GM12891 (cell line): Measurements from ENCODE around the gene KCNQ2.

Experiments used
- DNase-seq: peaks from one replicate; pipeline ENCODE4 v3.0.0; 2011; ENCODE audit warnings: low spot score; ENCODE audit not compliant: insufficient read length
- FAIRE-seq: peaks from 2 replicates; lab custom pipeline; 2011; peaks lifted over from hg19 to GRCh38; lab: Jason Lieb, UNC
- PAX5 ChIP-seq: IDR thresholded peaks from 2 replicates; pipeline ENCODE4 v1.6.1; 2011; ENCODE audit warnings: low read length, moderate library complexity, mild to moderate bottlenecking; ENCODE audit not compliant: insufficient read depth, severe bottlenecking
- POLR2A ChIP-seq: IDR thresholded peaks from 2 replicates; pipeline ENCODE4 v1.6.1; 2011; ENCODE audit warnings: low read depth, low read length, control low read depth
- POLR2AphosphoS5 ChIP-seq: IDR thresholded peaks from 2 replicates; pipeline ENCODE4 v1.6.1; 2011; ENCODE audit warnings: low read depth, low read length, control low read depth
- POU2F2 ChIP-seq: IDR thresholded peaks from 2 replicates; pipeline ENCODE4 v1.6.1; 2011; ENCODE audit warnings: low read depth, mild to moderate bottlenecking, control low read depth, low read length, moderate library complexity
- SPI1 ChIP-seq: IDR thresholded peaks from 2 replicates; pipeline ENCODE4 v1.6.1; 2011; ENCODE audit warnings: low read depth, low read length, control low read depth
- TAF1 ChIP-seq: IDR thresholded peaks from 2 replicates; pipeline ENCODE4 v1.6.1; 2011; ENCODE audit warnings: low read depth, low read length, control low read depth

The KCNQ2 gene

DNA sequence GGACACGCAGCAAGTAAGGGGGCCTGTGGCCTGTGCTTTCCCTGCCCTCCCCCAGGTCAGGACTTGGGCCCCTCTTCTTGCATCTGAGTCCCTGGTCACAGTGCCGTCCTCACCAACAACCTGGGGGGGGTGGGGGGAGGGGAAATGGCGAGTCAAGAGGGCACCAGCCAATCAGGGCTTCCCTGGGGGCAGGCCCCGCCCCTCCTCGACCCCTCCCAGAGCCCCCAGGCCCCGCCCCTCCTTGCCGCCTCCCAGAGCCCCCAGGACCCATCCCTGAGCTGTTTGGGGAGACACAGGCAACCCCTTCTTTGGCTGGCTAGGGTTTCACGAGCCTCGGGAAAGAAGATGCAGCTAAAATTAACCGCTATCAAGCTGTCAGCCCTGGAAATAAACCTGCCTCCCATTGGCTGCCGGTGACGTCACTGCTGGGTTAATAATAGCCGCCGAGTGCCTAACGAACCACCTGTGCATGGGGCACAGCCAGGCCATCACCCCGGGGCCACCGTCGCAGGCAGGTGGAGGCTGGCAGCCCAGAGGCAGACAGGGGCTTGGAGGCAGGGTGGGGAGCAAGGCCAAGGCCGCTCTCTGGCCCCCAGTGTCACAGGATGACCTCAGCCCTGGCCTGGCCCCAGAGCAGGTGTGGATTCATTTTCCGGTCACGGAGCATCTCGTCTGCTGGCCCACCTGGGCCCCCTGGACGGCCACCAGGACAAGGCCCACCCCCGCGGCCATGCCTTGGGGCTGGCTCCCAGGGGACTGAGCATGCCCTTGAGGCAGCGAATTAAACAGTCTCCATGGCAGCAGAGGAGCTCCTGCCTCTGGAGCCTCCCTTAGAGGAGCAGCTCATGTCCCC, 29.6 kb upstream of the KCNQ2 start:
- FAIRE-seq (no peak), DNase-seq (no peak)
- TF ChIP-seq SPI1 (no peak), POLR2AphosphoS5 (no peak), POU2F2 (no peak), POLR2A (no peak), TAF1 (no peak), PAX5 (no peak)

DNA sequence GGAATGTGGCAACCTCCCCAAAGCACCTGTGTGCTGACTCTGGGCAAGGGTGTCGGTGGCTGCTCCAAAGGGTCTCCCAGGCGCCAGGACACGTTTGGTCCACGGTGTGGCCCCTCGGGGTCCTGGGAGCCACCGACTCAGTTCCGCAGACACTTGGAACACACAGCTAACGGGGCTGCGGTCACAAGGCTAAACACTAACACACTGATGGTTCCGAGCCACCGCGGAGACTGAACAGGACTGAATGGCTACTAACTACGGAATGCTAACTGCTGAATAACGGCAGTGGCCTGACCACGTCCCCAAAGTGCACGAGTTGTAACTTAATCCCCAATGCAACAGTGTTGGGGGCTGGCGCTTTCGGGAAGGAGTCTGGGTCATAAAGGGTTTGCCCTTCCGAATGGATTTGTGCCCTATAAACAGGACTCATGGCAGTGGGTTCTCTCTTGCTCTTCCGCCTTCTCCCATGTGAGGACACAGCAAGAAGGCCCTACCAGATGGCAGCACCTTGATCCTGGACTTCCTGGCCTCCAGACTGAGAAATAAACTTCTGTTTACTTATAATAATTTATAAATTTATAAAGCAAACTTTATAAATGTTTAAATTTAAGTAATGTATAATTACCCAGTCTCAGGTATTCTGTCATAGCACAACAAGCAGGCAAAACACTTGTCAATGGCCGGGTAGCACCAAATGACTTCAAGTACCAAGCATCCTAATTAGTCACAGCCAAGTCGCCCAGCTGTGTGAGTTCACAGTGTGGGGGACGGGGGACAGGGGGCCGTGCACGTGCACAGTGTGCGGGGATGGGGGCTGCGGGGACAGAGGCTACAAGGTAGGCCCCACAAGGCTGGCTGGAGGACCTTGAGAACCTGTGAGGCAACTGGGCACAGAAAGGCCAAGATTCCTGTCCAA, 28.7 kb upstream of the KCNQ2 start:
- no peak for TF ChIP-seq POU2F2
- TF ChIP-seq POLR2A, result no peak
- no peak for TF ChIP-seq SPI1
- no peak for TF ChIP-seq POLR2AphosphoS5
- no peak for TF ChIP-seq TAF1
- no peak for TF ChIP-seq PAX5
- no peak for DNase-seq
- FAIRE-seq, result no peak

DNA sequence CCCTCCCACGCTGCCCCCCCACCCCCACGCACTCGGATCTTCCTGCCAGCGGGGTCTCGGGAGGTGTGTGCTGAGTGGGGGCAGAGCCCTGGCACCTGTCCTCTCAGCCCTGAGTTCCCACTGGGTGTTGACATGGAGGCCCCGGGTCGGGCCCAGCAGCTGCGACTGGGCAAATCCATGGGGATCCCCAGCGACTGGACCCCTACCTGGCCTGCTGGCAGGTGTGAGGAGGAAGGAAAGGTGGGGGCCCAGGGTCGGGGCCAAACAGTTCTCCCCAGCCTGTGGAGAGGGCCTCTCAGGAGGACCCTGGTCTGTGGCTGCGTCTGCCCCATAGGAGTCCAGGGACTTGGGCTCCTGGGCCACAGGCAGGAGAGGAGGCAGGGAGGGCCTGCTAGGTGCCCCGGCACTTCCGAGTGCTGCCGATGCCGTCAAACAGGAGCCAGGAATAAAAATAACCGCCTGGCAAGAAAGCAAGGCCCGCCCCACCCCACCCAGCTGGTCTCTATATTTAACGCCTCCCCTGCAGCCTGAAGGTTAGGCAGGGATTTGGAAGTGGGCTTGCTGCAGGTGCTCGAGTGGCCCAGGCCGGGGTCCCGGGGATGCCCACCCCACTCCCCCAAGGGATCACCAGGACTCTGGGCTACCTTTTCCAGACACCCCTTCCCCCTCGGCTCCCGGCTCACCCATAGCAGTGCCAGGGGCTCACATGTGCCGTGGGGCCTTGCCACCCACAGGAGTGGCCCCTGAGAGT, 27.9 kb upstream of the KCNQ2 start:
- FAIRE-seq (no peak), DNase-seq (no peak)
- TF ChIP-seq SPI1, result no peak

DNA sequence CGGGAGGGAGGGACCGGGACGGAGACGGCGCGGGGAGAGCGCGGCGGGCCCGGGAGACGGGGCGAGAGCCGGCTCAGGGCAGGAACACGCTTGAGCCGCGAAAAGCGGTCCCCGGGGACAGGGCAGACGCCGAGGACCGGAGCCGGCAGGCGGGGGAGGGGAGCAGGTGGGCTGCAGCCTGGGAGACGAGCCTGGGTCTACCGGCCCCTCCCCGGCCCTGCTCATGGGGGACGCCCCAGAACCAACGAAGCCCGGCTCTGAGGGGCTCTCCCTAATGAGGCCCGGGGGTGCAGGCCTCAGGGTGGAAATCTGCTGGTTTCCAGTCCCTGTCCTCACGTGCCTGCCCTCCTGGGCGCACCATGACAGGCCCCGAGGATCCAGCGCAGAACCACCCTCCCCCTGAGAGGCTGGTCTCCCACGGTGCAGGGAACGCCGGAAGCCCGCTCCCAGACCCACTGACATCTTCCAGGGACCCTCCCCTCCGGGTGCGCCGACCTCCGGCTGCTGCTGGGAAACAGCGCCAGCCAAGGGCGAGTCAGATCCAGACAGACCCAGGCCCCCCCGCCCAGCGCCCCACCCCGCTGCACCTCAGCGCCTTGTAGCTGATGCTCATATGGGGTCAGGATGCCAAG, 27.0 kb upstream of the KCNQ2 start:
- DNase-seq, result no peak
- no peak for FAIRE-seq

DNA sequence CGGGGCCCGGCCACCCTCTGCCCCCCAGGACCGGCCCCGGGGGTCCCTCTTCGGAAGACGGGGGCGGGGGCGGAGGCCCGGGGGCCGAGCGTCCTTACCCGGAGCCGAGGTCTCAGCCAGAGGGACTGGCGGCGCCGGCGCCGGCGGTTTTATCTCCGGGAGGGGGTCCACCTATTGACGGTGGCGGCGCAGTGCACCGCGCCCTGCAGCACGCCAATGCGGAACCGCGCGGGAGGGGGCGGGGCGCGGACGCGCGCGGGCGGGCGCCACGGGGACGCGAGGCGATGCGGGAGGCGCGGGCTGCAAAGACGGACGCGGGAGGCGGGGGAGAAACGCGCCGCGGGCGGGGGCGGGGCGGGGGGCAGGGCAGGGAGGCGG, 26.5 kb upstream of the KCNQ2 start, which contains the start of gene EEF1A2:
Gene EEF1A2, minus strand, starts transcription at position 124 of the 378 bp plus-strand sequence. CDS start 1,320 bp downstream, outside the sequence.
- TF ChIP-seq POLR2AphosphoS5 (no peak), PAX5 (no peak), POLR2A (no peak), POU2F2 (no peak), TAF1 (no peak), SPI1 (no peak)
- no peak for FAIRE-seq
- no peak for DNase-seq

More for the DNA sequence above, 27.0 kb upstream of the KCNQ2 start:
- TF ChIP-seq PAX5 (no peak), SPI1 (no peak), TAF1 (no peak), POLR2A (no peak), POLR2AphosphoS5 (no peak)

DNA sequence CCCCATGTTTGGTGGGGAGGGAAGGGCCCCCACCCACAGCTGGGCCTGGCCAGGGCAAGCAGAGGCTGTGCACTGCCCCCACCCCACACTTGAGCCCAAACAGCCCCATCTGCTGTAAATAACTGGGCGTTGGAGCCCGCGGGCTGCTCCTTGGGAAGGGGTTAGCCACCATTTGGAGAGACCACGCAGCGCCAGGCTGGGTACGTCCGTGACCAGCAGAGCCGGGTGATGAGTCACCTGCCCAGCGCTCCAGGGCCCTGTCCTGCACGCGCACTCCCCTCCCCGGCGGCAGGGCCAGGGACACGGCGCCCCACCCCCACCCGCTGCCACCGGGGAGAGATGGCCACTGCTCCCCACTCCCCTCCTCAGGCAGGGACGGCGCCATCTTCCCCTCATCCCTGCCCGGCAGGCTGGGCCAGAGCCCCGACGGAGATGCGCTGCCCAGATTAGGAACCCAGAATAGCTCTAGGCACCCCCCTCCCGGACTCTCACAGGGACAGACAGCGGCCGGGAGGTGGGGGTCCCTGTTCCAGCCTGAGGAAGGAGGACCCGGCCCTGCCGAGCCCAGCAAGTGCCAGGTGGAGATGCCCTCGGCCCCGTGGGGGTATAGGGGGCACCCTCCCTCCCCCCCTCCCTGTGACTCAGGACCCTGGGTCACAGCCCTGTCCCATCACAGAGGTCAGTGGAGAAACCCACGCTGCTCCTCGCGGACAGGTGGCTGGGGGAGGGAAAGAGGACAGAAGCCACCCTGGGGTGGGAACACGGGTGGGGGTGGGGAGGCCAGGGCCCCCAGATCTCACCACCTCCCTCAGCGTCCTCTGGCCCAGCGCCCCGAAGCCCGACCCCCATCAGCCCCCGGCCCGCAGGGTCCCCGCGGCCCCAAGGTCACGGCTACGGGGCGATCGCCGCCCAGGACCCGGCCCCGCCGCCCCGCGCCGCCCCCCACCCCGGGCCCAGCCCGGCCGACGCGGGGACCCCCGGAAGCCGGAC, 25.8 kb upstream of the KCNQ2 start:
- FAIRE-seq (no peak), DNase-seq (no peak)

DNA sequence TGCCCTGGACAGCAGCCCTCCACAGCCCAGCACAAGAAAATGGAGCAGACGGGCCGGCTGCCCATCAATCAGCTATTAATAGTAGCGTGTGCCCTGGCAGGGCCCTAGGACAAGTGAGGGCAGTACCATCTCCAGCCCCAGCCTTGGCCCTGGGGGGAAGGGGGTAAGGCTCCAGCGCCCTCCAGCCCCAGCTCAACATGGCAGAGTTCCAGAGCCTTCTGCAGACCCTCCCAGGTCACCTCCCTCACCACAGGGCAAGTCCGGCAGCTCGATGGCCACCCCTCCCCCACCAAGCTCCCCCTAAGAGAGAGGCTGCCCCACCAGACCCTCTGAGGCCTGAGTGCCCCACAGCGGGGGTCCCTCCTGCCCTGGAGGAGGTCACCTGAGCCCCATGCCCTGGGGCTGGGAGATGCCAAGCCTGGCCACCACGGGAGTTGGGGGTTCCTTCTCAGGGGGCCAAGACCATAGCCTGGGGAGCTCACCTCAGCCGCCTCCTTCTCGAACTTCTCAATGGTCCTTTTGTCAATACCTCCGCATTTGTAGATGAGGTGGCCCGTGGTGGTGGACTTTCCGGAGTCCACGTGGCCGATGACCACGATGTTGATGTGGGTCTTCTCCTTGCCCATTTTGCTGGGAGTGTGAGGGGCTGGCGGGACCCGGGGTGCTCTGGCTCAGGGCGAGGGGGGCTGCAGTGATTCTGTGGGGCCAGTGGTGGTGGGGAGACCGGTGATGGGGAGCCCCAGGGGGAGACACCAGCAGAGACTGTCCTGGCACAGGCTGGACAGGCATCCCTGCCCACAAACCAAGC, 24.9 kb upstream of the KCNQ2 start:
- DNase-seq (no peak), FAIRE-seq (no peak)
- no peak for TF ChIP-seq POLR2A
- no peak for TF ChIP-seq SPI1
- TF ChIP-seq PAX5, result no peak
- no peak for TF ChIP-seq POLR2AphosphoS5
- no peak for TF ChIP-seq TAF1
- TF ChIP-seq POU2F2, result no peak

More for the DNA sequence above, 25.8 kb upstream of the KCNQ2 start:
- no peak for TF ChIP-seq POU2F2
- no peak for TF ChIP-seq SPI1
- no peak for TF ChIP-seq POLR2A
- no peak for TF ChIP-seq POLR2AphosphoS5
- no peak for TF ChIP-seq PAX5
- TF ChIP-seq TAF1, result no peak

DNA sequence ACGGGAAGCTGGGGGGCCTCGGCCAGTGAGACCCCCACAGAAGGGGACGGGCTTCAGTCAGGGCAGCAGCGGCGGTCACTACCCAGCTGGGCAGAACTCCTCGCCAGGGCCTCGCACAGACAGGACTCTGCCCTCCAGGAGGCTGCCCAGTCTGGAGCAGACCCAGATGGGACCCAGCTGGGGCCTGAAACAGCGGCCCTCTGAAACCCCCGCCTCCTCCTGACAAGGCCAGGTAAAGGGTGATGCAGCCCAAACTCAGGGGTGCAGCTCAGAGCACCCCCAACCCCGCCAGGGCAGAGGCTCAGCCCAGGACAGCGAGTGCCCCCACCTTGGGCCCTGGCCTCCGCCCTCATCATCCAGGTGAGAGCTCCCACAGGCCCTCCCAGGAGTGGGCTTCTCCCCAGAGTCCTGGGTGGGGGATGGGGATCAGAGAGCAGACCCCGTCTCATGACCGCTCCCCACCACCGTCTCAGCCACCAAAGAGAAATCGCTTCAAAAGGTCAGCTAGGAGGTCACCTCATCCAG, 24.2 kb upstream of the KCNQ2 start:
- FAIRE-seq, result no peak

More for the DNA sequence above, 24.2 kb upstream of the KCNQ2 start:
- TF ChIP-seq PAX5, result no peak
- TF ChIP-seq POLR2A, result no peak
- TF ChIP-seq SPI1, result no peak
- no peak for TF ChIP-seq TAF1
- TF ChIP-seq POU2F2, result no peak
- no peak for TF ChIP-seq POLR2AphosphoS5
- no peak for DNase-seq
